Amygdala (tissue), 56 donors: ENCODE measurements around the gene KRTAP9-1.
"Not testable (repeated sequence)": the region's sequence is repeated elsewhere in the genome, so short reads cannot be mapped to it uniquely, and the experiment has no call there.

Experiments
- DNase-seq, 56 donors: peaks; one replicate each; lab custom pipeline; 2025; lab: John Stamatoyannopoulos, UW

Gene KRTAP9-1

DNA sequence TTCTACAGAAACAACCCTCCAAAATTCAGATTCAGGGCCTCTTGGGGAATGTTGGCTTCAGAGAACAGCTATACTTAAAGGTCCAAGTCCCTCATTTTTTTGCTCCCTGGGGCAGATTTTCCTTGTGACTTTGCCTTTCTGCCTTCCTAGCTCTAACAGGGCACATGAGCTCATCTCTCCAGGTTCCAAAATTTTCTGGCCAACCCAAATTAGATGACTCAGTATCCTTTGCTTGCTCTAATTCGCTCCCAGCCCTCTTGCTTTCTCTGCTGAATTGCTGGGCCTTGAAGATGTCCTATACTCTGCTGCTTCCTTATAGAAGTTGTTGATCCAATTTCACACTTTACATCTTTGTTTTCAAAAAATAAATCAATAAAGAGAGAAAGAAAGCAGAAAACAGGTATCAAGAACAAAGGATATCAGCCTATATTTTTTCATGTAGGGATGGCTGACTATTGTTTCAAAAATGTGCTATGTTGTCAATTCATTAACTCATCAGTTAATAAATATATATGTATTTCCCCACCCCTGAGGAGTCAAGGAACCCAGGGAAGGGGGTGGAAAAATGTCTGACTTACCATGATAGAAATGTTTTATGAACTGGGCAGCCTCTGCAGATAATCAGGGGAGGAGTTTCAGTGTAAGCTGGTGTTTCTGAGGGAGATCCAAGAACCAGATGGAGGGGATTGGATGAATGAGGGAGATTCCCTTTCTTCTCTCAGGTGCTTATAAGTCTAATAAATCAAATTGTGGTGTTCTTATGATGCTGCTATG, 10.7 kb upstream of the KRTAP9-1 start:
- no peak for DNase-seq

DNA sequence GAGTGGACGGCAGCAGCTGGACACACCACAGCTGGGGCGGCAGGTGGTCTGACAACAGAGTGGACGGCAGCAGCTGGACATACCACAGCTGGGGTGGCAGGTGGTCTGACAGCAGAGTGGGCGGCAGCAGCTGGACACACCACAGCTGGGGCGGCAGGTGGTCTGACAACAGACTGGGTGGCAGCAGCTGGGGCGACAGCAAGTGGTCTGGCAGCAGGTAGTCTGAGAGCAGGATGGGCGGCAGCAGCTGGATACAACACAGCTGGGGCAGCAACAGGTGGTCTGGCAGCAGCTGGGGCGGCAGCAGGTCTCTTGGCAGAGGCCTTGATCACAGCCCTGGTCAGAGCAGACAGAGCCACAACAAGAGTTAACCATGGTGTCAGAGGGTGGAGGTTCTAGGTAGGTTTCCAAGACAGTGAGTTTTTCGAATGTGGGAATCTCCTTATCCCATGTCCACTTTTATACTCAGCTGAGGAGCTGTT, 5.2 kb upstream of the KRTAP9-1 start, which contains the start of gene KRTAP4-1:
TSS of gene KRTAP4-1 (minus strand) at position 432 of the 482 bp plus-strand sequence. CDS start at position 375, 57 bp downstream.
- DNase-seq: no peak

DNA sequence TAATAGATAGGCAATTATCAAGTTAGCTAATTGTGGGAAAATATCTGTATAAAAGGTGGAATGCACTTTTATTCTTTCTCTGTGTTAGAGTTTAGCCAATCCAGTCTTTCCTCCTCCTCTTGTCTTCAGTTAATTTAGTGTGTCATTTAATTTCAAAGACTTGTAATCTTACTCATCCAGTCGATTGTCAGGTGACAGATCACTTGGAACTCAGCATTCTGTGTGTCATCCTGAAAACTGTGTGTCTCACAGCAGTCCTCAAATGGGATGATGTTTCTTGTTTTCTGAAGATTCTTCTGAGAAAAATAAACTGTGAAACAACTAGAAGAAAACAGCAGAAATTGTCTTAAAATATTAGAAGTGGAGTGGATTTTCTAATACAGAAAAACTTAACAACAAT, 4.7 kb upstream of the KRTAP9-1 start:
- no peak for DNase-seq

DNA sequence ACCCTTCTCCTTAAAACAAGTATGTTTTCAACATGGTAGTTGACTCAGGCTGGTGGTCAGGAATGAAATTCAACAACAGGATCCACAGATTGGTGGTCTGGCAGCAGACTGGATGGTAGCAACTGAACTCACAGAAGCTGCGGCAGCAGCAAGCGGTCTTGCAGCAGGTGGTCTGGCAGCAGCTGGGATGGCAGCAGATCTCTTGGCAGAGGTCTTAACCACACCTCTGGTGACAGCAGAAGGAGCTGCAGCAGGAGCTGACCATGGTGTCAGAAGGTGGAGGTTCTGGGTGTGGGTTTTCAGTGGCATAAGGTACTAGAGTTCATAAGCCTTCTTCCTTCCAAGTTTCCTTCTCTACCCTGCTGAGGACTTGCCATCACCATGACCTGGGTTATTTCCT, 2.8 kb upstream of the KRTAP9-1 start:
- DNase-seq: no peak

- DNase-seq: no peak
Observed at GRCh38 chr17:41190328-41190727, 641 bp downstream of the KRTAP9-1 start.

DNA sequence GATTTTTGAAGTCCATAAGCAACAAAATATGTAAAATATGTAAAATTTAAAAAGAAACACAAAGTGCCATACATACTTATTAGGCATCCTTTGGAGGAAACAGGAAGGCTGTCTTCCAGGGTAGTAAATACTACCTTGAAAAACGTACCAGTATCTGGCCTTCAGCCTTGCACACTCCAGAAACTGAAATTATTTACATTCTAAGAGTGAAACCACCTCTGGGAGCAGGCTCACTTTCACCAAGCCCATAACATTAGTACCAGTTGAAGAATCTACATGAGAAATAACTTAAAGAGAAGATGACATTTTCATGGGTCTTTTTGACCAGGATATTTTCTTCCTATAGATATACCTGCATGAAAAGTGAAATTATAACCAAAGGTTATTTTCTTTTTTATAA, 6.4 kb downstream of the KRTAP9-1 start:
- DNase-seq: no peak

GRCh38 chr17:41199421-41200078, 9.9 kb downstream of the KRTAP9-1 start:
- no peak for DNase-seq

- DNase-seq: no peak
Observed at GRCh38 chr17:41211845-41212466, 22.3 kb downstream of the KRTAP9-1 start.

GRCh38 chr17:41212524-41213169, 23.0 kb downstream of the KRTAP9-1 start:
- no peak for DNase-seq

DNA sequence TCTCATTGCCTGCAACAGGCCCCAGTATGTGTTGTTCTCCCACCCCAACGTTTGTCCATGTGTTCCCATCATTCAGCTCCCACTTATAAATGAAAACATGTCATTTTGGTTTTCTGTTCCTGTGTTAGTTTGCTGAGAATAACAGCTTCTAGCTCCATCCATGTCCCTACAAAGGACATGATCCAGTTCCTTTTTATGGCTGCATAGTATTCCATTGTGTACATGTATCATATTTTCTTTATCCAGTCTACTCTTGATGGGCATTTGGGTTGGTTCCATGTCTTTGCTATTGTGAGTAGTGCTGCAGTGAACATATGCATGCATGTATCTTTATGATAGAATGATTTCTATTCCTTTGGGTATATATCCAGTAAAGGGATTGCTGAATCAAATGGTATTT, 26.0 kb downstream of the KRTAP9-1 start:
- no peak for DNase-seq

DNA sequence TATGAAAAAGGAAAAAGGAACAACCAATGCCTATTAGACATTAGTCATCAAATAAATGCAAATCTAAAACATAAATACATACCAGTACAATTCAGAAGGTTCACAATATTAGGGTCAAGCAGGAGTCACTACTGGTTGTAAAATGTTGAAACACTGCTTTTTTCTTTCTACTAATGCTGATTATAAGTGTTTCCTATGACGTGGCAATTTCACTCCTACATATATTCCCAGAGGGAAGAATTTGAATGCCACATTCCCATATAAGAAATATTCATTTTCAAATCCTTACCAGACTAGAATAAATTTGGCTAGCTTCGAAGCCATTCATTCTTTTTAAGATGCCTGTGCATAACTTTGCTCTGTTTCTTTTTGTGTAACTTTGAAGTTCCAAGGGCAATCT, 34.1 kb downstream of the KRTAP9-1 start:
- DNase-seq: no peak

DNA sequence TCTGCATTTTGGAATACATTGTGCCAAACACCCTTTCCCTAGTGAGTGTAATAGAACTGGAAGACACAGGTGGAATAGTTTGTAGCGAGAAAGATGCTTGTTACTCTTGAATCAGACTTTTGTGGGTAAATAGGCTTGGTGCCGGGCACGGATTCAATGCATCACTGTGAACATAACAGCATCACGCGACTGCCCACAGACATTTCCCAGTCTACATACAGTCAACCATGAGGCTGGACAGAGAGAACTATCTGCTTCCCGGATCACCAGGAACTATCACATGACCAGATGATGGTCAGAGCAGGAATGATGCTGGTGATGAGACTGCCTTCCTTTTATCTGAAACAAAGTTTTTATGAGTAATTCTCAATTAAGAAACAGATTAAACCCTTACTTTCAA, 36.4 kb downstream of the KRTAP9-1 start:
- DNase-seq: no peak

DNA sequence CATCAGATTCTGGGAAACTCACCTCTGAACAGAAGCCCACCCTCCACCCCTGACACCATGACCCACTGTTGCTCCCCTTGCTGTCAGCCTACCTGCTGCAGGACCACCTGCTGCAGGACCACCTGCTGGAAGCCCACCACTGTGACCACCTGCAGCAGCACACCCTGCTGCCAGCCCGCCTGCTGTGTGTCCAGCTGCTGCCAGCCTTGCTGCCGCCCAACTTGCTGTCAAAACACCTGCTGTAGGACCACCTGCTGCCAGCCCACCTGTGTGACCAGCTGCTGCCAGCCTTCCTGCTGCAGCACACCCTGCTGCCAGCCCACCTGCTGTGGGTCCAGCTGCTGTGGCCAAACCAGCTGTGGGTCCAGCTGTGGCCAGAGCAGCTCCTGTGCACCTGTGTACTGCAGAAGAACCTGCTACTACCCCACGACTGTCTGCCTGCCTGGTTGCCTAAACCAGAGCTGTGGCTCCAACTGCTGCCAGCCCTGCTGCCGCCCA, 37.0 kb downstream of the KRTAP9-1 start, which contains the start of gene KRTAP9-2:
TSS of gene KRTAP9-2 (plus strand) at position 51 of the 498 bp plus-strand sequence. CDS start at position 58, 7 bp downstream.
- DNase-seq: not testable (repeated sequence)

GRCh38 chr17:41230094-41230493, 40.4 kb downstream of the KRTAP9-1 start:
- DNase-seq: no peak

GRCh38 chr17:41231731-41232130, 42.0 kb downstream of the KRTAP9-1 start:
- DNase-seq: no peak

- DNase-seq: not testable (repeated sequence)
Observed at GRCh38 chr17:41232399-41233105, 42.9 kb downstream of the KRTAP9-1 start, which contains the start of gene KRTAP9-3. TSS of gene KRTAP9-3 (plus strand) at chr17:41232449. CDS start at chr17:41232502, 53 bp downstream.

DNA sequence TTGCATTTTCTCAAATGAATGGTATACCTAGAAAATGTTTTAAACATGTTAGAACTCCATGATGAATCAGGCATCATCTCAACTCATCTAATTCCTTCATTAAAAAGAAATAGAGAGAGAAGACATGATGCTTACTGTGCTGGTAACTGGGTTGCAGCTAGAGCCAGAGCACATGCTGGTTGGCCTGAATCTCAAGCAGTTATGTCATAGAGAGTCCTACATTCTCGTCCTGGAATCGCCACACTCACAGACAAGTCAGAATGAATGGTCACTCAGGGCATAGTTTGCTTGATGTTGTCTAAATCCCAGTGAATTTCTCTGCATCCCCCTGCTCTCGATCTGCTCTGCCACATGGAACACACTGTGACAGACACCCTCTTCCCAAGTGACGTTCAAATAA, 47.4 kb downstream of the KRTAP9-1 start:
- DNase-seq: not testable (repeated sequence)

DNA sequence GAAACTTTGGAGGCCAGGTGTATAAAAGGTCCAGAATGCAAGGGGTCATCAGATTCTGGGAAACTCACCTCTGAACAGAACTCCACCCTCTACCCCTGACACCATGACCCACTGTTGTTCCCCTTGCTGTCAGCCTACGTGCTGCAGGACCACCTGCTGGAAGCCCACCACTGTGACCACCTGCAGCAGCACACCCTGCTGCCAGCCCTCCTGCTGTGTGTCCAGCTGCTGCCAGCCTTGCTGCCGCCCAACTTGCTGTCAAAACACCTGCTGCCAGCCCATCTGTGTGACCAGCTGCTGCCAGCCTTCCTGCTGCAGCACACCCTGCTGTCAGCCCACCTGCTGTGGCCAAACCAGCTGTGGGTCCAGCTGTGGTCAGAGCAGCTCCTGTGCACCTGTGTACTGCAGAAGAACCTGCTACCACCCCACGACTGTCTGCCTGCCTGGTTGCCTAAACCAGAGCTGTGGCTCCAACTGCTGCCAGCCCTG, 48.3 kb downstream of the KRTAP9-1 start, which contains the start of gene KRTAP9-8:
TSS of gene KRTAP9-8 (plus strand) at position 51 of the 489 bp plus-strand sequence. CDS start at position 104, 53 bp downstream.
- not testable (repeated sequence) for DNase-seq
